Glomerular visceral epithelial cell (primary cell): ENCODE measurements around the gene MAZ.
A peak's percentile ranks its signal among the peaks of the same experiment; 100 is the strongest.
"Not testable (repeated sequence)": the region's sequence is repeated elsewhere in the genome, so short reads cannot be mapped to it uniquely, and the experiment has no call there.

ENCODE experiments used
- DNase-seq: peaks from one replicate; pipeline ENCODE4 v3.0.0-alpha.2; 2016; ENCODE audit errors: extremely low spot score

Gene MAZ

DNA sequence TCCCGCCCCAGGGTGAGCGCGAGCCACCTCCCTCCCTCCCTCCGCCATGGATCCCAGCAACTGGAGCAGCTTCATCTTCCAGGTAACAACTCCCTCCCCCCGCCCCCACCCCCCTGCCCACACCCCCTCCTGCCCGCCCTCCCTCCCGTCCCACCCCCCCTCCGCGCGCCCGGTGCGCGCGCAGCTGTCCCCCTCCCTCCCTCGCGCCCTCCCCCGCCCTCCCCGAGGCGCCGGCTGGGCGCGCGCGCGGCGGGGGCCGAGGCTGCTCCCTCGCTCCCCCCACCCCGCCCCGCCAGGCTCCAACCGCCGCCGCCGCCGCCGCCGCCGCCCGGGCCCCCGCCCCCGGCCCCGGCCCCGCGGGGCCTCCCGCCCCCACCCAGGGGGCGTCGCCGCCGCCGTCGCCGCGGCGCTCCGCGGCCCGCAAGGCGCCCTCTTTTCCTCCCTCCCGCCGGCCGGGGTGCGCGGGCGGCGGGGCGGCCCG lies at the start of gene MAZ:
Gene MAZ, plus strand, starts transcription at position 431 of the 481 bp plus-strand sequence. CDS start 173 bp downstream, outside the sequence.
- no peak for DNase-seq

DNA sequence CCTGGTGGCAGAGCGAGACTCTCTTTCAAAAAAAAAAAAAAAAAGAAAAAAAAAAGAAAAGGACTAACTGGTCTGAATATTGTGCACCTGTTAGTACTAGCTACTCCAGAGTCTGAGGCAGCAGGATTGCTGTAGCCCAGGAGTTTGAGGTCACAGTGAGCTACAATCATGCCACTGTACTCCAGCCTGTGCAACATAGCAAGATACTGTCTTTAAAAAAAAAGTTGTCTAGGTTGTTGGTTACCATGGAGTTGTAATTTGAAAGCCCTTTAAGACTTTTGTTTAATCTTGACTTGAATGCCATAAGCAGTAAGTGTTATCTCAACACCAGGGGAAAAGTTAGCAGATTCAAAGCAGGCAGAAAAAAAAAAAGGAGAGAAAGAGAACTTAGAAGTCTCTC lies 49.7 kb upstream of the MAZ start:
- no peak for DNase-seq

DNA sequence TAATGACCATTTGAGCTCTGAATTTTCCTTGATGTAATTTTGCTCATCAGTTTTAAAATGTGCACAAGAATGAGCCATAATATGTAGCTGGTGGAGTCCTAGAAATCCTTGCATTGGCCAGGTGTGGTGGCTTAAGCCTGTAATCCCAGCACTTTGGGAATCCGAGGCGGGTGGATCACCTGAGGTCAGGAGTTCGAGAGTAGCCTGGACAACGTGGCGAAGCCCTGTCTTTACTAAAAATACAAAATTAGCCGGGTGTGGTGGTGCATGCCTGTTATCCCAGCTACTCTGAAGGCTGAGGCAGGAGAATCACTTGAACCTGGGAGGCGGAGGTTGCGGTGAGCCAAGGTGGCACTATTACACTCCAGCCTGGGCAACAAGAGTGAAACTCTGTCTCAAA lies 49.2 kb upstream of the MAZ start:
- DNase-seq, result not testable (repeated sequence)

DNA sequence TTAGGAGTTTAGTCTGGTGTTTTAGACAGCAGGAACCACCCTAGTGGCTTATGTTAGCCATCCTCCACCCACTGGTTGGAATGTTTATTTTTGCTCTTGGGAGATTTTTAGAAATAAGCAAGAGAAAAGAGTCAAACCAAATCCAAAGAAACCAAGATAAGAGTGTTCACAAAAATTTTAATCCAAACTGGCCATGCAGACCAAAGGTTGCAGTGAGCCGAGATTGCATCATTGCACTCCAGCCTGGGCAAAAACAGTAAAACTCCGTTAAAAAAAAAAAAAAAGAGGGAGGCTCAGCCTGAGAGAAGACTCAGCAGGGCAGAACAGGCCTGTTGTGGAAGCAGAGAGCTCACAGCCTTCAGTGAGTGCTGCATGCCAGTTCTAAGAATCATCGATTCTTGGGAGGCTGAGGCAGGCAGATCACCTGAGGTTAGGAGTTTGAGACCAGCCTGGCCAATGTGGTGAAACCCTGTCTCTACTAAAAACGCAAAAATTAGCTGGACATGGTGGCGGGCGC lies 48.3 kb upstream of the MAZ start:
- DNase-seq, result no peak

DNA sequence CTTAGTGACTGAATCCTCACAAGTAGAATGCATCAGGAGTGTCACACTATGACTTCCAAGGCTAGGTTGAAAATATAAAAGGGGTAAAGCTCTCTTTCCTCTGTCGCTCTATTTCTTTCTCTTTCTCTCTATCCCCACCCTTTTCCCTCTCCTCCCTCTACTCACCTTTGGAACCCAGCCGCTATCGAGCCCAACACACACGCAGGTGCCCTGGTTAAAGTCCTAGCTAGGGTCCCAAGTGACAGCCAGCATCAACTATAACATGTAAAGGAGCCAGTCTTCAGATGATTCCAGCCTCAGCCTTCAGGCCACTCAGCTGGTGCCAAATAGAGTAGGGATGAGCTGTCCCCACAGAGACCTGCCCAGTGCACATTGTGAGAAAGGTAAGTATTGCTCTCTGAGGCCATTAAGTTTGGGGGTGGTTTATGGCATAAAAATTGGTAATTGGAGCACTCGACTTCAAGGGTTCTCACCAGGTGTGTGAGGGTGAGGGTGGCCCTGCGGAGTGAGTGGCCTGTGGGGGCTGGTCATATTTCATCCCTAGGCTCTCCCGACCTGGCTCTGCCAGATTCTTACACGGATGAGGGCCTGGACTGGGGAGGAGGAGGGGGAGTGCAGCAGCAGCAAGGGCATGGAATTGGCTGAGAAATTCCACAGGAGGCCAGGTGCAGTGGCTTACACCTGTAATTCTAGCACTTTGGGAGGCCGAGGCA lies 45.6 kb upstream of the MAZ start:
- DNase-seq, result no peak

DNA sequence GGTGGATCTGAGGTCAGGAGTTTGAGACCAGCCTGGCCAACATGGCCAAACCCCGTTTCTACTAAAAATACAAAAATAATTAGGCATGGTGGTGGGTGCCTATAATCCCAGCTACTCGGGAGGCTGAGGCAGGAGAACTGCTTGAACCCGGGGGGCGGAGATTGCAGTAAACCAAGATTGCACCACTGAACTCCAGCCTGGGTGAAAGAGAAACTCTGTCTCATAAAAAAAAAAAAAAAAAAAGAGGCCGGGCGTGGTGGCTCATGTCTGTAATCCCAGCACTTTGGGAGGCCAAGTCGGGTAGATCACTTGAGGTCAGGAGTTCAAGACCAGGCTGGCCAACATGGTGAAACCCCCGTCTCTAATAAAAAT lies 45.1 kb upstream of the MAZ start:
- DNase-seq, result not testable (repeated sequence)

DNA sequence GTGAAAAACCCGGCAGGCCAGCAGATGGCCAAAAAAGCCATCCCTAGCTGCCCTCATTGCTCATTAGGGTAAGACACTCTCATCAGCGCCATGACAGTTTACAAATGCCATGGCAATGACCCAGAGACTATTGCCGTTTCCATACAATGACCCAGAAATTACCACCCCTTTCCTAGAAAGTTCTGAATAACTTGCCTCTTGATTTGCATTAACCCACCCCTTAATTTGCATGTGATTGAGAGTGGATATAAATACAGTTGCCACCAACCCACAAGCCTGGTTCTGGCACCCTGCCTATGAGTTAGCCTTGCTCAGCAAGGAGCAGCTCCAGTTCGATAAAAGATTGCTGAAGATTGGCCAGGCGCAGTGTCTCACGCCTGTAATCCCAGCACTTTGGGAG lies 44.4 kb upstream of the MAZ start:
- no peak for DNase-seq

DNA sequence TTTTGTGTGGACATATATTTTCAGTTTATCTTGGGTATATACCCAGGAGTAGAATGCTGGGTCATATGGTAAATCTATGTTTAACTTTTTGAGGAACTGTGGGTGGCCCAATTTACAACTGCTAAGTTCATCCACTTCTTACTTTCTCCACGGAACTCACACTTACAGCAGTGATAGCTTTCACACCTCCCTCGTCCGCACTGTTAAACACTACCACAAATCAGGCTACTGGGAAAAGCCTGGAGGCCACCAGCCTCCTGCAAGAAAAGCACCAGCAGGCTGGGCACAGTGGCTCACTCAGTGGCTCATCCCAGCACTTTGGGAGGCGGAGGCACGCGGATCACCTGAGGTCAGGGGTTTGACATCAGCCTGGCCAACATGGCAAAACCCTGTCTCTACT lies 43.0 kb upstream of the MAZ start:
- no peak for DNase-seq

DNA sequence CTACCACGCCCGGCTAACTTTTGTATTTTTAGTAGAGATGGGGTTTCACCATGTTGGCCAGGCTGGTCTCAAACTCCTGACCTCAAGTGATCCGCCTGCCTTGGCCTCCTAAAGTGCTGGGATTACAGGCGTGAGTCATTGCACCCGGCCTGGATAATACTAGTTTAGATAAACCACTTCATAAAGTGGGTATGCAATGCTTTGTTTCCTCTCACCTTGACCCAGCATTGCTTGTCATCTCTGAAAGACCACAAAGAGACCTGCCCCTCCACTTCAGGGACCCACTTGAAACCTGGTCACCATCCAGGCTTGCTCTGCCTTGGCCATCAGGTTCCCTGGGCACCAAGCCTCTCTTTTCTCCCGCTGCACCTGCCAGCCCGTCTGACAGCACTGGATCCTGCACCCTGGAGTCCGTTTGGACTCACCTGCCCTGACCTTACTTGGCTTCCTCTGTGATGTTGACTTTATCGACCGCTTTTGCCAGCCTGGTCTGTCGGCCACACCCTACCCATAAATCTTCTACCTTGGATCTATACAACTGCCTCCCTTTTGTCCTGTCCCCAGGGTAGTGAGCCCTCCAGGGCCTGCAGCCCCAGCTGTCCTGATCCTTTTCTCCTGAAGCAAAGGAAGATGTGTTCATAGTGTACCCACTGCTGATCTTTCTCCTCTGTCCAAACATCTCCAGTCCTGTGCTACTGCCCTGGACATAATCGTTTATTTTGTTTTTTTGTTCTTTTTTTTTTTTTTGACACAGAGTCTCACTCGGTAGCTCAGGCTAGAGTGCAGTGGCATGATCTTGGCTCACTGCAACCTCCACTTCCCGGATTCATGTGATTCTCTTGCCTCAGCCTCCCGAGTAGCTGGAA lies 40.9 kb upstream of the MAZ start:
- no peak for DNase-seq

DNA sequence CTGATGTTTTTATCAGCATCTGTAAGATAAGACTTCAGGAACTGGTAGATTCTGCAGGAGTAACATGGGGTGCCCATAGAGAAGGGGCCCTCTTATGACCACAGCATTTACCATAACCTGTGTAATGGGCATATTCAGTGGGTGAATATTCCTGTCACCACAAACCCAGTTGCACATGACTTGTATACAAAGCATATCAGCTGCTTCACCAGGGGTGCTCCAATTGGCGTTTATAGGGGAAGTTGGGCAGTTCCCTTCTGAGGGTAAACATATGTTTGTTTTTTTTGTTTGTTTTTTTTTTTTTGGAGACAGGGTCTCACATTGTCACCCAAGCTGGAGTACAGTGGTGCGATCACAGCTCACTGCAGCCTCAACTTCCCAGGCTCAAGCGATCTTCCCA lies 39.8 kb upstream of the MAZ start:
- DNase-seq, result no peak

DNA sequence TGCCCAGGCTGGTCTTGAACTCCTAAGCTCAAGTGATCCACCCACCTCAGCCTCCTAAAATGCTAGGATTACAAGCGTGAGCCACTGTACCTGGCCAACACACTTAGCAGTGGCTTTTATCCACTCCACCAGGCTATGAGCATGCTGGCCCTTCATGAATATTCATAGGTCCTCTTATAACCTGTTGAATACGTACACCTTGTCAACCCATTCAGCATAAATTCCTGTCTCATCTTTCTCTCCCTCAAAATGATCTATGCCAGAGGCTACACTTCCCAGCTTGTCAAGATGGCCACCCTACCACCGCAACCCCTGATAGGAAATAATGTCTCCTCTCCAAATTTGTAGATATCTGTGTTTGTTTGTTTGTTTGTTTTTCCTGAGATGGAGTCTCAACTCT lies 39.3 kb upstream of the MAZ start:
- DNase-seq, result no peak

DNA sequence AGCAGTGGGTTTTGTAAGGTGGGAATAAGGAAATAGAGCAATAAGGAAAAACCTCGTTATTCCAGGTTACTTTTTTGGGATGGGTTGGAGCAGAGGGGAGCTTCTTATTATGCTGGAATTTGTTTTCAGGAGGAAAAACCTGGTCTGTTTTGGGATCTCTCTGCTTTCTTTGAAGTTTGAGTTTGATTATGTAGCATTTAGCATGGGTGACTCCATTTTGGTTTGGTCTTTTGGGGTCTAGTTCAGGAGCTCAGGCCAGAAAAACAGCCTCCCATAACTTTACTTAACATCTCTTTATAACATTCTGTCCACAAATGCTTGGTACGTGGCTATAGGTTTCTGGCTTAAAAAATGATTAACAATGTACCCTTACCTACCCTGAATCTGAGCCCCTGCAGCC lies 36.8 kb upstream of the MAZ start:
- no peak for DNase-seq

DNA sequence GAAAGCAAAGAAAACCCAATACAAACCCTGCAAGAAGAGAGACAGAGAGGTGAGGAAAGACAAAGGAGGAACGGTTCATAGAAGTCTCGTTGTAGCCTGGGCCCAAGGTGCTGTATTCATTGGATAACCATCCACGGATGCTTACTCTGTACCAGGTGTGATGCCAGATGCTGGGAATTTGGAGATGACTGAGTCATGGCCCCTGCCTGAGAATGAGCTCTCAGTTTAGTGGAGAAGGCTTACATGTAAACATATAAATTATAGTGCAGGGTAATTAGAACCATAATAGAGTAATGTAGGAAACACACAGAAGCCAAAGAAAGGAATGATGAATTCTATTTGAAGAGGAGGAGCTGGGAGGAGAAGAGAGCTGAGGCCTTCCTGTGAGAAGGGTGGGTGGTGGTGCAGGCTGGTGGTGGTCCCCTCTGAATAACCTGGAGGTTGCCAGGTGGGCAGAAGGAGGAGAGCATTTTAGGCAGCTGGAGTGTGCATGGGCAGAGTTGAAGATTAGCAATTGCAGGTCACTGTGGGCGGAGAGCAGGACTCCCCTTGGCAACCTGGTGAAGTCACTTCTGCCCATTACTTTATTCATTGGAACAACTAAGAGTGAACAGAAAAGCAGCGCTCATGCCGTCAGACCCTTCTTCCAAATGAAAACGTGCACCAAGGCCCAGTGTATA lies 35.9 kb upstream of the MAZ start:
- DNase-seq, result no peak

DNA sequence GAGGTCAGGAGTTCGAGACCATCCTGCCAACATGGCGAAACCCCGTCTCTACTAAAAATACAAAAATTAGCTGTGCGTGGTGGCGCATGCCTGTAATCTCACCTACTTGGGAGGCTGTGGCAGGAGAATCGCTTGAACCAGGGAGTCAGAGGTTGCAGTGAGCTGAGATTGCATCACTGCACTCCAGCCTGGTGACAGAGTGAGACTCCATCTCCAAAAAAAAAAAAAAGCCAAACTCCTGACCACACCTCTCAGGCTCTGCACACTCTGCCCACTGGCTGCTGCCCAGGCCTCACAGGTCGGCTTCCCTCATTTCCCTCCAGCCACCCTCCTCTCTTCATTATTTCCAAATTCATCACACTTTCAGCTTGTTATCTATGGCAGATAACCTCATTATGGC lies 34.0 kb upstream of the MAZ start:
- not testable (repeated sequence) for DNase-seq

DNA sequence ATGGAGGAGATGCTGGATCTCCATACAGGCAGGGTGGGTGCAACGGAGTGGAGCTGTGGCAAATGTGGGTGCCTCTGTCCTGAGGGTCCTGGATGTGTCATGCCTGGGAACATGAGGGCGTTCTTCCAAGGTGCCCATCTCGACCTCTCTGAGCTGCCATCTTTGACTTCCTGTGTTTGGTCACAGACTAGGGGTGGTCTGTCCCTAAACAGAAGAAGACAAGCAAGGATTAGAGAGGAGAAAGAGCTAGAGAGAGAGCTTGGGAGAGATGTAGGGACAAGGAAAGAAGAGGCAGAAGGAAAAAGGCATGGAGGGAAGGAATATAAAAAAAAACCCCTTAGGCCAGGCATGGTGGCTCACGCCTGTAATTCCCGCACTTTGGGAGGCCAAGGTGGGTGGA lies 31.6 kb upstream of the MAZ start:
- DNase-seq, result no peak

DNA sequence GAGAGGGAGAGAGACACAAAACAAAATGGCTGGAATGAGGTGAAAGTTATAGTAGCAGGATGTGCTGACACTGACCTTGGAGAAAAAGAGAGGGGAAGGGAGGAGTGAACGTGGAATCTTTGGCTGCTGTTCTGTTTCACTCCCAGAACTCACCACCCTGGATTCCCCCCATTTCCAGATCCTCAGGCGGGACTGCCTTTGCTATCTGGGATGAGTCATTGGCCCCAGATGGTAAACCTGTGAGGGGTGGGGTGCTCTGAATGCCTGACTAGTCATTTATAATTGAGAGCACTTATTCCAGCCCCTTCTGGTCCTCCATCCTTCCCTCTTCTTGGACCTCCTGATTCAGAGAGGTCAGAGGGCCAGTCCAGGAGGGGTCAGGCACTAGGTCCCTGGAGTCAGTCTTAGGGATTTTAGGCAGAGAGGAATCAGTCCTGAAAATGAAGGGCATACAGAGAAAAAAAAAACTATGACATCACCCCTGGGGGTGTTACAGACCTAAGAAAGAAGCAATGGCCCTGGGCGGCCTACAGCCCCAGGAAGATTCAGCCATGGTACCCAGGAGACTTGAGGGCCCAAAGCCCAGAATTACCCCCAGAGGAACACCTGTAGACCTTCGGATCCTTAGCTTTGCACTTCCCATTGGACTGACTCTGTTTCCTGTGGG lies 30.5 kb upstream of the MAZ start:
- peak; percentile 20 for DNase-seq

DNA sequence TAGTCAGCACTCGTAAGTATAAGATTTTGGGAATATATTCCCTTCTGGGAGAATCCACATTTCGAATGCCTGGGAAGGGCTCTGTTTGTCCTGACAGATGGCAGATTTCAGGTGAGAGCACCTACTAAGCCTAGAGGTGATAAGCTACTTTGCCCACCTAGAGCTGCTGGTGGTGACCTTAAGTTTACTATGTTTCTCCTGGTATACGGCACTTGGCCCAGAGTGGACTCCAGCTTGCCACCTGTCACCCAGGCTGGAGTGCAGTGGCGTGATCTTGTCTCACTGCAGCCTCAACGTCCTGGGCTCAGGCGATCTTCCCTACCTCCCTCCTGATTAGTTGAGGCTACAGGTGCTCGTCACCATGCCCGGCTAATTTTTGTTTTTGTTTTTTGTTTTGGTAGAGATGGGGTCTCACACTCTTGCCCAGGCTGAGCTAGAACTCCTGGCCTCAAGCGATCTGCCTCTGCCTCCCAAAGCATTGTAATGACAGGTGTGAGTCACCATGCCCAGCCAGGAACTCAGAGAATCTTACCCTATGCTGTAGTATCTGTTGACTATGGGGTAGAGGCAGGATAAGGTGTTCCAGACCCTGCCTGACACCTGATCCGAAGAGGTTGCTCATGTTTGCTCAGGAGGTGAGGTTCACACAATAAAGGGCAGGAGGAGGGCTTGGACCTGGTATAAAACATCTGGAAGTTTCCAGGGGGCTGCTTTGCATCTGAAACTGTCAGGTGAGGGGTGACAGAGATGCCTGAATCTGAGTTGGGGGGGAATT lies 28.6 kb upstream of the MAZ start, which contains the start of gene ZG16:
Gene ZG16, plus strand, starts transcription at position 681 of the 775 bp plus-strand sequence. CDS start 1,011 bp downstream, outside the sequence.
- DNase-seq, result no peak

DNA sequence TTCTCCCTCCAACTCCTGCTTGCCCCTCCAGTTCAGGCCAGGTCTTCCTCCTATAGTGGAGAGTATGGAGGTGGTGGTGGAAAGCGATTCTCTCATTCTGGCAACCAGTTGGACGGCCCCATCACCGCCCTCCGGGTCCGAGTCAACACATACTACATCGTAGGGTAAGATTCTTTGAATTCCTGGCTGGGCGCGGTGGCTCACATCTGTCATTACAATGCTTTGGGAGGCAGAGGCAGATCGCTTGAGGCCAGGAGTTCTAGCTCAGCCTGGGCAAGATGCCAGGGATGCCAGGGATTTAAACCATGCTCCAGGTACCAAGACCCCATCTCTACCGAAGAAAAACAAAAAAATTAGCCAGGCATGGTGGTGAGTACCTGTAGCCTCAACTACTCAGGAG lies 26.9 kb upstream of the MAZ start:
- peak; percentile 10 for DNase-seq

DNA sequence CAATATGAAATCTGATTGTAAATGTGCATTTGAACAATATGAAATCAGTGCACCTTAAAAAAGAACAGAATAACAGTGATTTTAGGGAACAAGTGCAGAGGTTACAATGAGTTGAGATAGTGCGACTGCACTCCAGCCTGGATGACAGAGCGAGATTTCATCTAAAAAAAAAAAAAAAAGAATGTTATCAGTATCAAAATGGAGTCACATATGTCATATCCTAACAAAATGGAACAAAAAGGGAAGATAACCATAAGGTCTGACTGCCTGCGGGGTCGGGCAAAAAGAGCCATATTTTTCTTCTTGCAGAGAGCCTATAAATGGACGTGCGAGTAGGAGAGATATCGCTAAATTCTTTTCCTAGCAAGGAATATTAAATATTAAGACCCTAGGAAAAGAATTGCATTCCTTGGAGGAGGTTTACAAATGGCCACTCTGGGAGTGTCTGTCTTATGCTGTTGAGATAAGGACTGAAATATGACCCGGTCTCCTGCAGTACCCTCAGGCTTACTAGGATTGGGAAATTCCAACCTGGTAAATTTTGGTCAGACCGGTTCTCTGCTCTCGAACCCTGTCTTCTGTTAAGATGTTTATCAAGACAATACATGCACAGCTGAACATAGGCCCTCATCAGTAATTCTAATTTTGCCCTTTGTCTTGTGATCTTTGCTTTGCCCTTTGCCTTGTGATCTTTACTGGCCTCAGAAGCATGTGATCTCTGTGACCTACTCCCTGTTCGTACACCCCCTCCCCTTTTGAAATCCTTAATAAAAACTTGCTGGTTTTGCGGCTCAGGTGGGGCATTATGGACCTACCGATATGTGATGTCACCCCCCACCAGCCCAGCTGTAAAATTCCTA lies 23.0 kb upstream of the MAZ start:
- DNase-seq, result not testable (repeated sequence)

DNA sequence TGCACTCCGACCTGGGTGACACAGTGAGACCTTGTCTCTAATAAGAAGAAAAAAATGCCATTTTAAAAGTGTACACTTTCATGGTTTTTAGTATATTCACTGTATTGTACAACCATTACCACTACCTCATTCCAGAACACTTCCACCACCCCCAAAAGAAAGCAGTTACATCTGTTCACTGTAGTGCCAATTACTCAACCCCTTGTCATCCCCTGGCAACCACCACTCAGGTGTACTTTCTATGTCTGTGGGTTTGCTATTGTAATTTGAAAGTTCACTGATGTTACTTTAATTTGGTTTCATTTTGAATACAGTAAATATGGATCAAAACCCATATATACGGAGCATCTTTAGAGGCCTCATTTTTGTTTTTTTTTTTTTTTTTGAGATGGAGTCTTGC lies 22.2 kb upstream of the MAZ start:
- DNase-seq, result no peak
